ENCODE measurements around the gene NANS. TPM values are rescaled to one million over a fixed set of nuclear protein-coding genes. Genes with fewer than 3 reads are reported as not detected.

NANS gene
- total RNA-seq, 4 donors from 2014 or later: 46.2 to 72.0 (median 58.4) TPM

DNA sequence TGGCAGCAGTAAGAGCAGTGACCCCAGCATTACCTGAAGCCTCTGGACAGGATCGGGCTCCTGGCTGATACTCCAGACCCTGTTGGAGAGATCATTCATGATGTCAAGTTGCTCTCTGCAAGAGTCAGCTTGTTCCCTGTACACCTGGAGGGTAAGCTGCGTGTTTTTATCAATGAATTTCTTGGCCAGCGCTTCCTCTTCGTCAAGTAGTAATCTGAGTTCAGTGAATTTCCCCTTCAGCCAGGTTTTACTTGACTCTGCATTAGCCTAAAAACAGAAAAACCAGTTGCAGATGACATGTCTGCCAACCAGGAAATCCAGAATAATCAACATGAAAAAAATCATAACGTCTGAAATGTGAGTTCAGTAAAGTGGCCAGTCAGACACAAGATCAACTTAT lies 43.4 kb downstream of the NANS start:
- Histone ChIP-seq H3K27ac (peak overlapping the region; percentile 60 to 88 (median 81)), H3K4me1 (peaks cover 24 to 74% (median 29%) of the 10 kb centered on the region in 3 donors), H3K9me3 (no peaks in the 10 kb centered on the region), H3K36me3 (peaks cover 0 to 26% (median 10%) of the 10 kb centered on the region in 3 donors), H3K27me3 (no peaks in the 10 kb centered on the region), H3K4me3 (no peak overlapping the region)
- intact Hi-C loops (cut with DNase I): no loop called here
- TF ChIP-seq POLR2A (IDR thresholded peaks at IDR 0.05) (no peak), CTCF (IDR thresholded peaks at IDR 0.05) (no peak)
- no peak for DNase-seq
- WGBS, 2 donors: 28 to 30% methylated on average over 4 to 5 of the region's 5 CpGs

DNA sequence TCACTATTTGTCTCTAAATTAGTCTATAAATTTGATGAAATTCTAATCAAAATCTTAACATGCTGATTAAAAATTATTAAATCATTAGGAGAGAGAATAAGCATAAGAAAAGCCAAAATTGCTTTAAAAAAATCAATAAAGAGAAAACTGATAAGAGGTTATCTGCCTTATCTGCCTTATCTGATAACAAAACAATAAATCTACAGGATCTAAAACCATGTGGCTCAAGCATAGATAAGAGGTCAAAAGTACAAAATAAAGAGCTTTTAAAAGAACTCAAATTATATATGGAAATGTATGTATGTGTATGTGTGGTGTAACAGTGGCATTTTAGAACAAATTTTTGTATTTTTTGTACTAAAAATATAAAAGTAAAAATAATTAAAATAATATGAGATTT lies 43.9 kb downstream of the NANS start:
- DNase-seq: no peak
- Histone ChIP-seq H3K4me1 (peaks cover 24 to 74% (median 29%) of the 10 kb centered on the region in 3 donors), H3K27me3 (no peaks in the 10 kb centered on the region), H3K36me3 (peaks cover 0 to 26% (median 10%) of the 10 kb centered on the region in 3 donors), H3K4me3 (no peak overlapping the region), H3K9me3 (no peaks in the 10 kb centered on the region), H3K27ac (peak overlapping the region; percentile 49 to 88 (median 81))
- no peak for TF ChIP-seq POLR2A (IDR thresholded peaks at IDR 0.05)
- TF ChIP-seq CTCF (IDR thresholded peaks at IDR 0.05): no peak
- intact Hi-C loops (cut with DNase I): no loop called here

DNA sequence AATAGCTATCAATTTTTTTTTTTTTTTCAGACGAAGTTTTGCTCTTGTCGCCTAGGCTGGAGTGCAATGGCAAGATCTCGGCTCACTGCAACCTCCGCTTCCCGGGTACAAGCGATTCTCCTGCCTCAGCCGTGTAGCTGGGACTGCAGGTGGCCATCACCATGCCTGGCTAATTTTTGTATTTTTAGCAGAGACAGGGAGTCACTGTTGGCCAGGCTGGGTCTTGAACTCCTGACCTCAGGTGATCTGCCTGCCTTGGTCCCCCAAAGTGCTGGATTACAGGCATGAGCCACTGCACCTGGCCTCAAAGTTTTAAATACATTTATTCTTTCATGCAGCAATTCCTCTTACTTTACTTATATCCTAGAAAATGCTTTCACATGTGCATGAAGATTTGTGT lies 44.9 kb downstream of the NANS start:
- H3K4me3 ChIP-seq: no peak overlapping the region
- peaks cover 24 to 74% (median 29%) of the 10 kb centered on the region in 3 donors for H3K4me1 ChIP-seq
- no peak for TF ChIP-seq POLR2A (IDR thresholded peaks at IDR 0.05)
- no peak for TF ChIP-seq CTCF (IDR thresholded peaks at IDR 0.05)
- WGBS, 2 donors: 80 to 89% methylated on average over 7 of the region's 7 CpGs
- no peak for DNase-seq
- peak overlapping the region; percentile 19 to 86 (median 54) for H3K27ac ChIP-seq
- no peaks in the 10 kb centered on the region for H3K9me3 ChIP-seq
- peaks cover 0 to 26% (median 5%) of the 10 kb centered on the region in 3 donors for H3K36me3 ChIP-seq
- no peaks in the 10 kb centered on the region for H3K27me3 ChIP-seq
- intact Hi-C loops (cut with DNase I): no loop called here

- WGBS, 2 donors: 43 to 51% methylated on average over 3 to 5 of the region's 6 CpGs
- peaks cover 22 to 74% (median 29%) of the 10 kb centered on the region in 3 donors for H3K4me1 ChIP-seq
- intact Hi-C loops (cut with DNase I): no loop called here
- peak; percentile 34 for DNase-seq
- no peaks in the 10 kb centered on the region for H3K27me3 ChIP-seq
- H3K4me3 ChIP-seq: no peak overlapping the region
- no peaks in the 10 kb centered on the region for H3K9me3 ChIP-seq
- peak overlapping the region; percentile 19 to 86 (median 54) for H3K27ac ChIP-seq
- H3K36me3 ChIP-seq: peaks cover 0 to 27% (median 5%) of the 10 kb centered on the region in 3 donors
- no peak for TF ChIP-seq CTCF (IDR thresholded peaks at IDR 0.05)
- TF ChIP-seq POLR2A (IDR thresholded peaks at IDR 0.05): peak in 1 of 4 donors; percentile 68
Observed at GRCh38 chr9:98101868-98102273, 45.3 kb downstream of the NANS start.

- peak overlapping the region in 2 of 4 donors; percentile 29 to 72 for H3K27ac ChIP-seq
- 68 to 92% methylated on average over 3 of the region's 3 CpGs for WGBS, 2 donors
Observed at GRCh38 chr9:98104445-98104881, 47.9 kb downstream of the NANS start.

More at GRCh38 chr9:98104445-98104881, 47.9 kb downstream of the NANS start:
- DNase-seq: no peak
- Histone ChIP-seq H3K9me3 (no peaks in the 10 kb centered on the region), H3K4me1 (peaks cover 4 to 73% (median 16%) of the 10 kb centered on the region in 3 donors), H3K4me3 (no peak overlapping the region), H3K36me3 (peaks cover 0 to 53% (median 5%) of the 10 kb centered on the region in 3 donors), H3K27me3 (no peaks in the 10 kb centered on the region)
- intact Hi-C loops (cut with DNase I): no loop called here
- TF ChIP-seq CTCF (IDR thresholded peaks at IDR 0.05) (no peak), POLR2A (IDR thresholded peaks at IDR 0.05) (no peak)

Data from esophagus squamous epithelium (tissue), 5 donors.